GM08714 (cell line): ENCODE data around the gene LRBA.

Experiments
- H3K4me3 ChIP-seq: fragments of 200-500 bp; sonication (Bioruptor generic); 2 replicates; pipeline ENCODE4 v1.5.1; 2014; ENCODE audit warnings: mild to moderate bottlenecking, low read length, inconsistent platforms
- ZNF274 ChIP-seq: IDR thresholded peaks from 2 replicates; pipeline ENCODE4 v1.6.1; 2012; ENCODE audit warnings: mild to moderate bottlenecking, low read depth, low read length

The LRBA gene

DNA sequence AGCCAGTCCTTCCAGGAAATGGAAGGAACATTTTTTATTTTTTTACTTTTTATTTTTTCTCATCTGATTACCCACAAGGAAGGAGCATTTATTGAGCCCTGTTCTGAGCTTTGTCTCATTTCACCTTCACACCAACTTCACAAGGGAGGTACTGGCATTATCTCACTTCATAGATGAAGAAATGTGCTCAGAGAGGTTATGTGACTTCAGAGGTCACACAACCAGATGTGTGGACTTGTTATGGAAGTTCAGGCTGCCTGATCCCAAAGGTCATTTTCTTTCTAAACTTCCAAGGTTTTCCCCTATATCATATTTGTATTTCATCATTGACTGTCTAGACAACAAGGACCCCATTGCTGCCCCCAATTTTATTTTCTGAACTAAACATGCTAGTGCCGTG is 776.5 kb downstream of the LRBA start:
- H3K4me3 ChIP-seq, result no peak overlapping the region
- TF ChIP-seq ZNF274, result no peak

DNA sequence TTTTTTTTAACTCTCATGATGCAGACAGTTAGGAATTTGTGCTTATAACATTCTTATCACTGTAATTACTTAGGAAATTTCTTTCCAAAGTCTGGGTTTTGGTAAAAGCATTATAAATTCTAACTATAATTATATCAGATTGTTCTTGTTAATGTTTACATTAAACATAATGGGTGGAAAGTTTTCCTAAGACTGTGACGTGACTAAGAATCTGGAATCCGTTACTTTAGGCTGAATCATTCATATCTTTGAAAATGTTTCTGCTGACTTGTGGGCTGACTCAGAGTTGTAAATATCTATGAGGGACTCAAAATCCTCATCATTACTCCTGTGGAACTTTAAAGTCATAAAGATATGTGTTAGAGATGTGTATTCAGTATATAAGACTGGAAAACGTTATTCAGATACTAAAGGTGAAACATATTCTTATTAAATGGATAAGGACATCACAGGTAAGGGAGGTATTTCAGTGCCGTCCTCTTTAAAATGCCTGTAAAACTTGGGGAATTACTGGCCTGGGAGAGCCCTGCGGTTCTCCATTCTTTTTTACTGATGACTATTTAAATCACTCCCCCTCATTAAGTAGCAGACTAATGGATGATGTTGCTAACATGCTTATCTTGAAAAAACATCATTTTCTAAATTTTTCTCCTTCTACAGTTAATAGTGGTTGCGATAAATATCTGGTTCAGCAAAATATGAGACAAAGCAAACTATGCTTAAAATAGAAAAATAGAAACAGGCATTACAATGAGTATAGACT is 777.8 kb downstream of the LRBA start:
- H3K4me3 ChIP-seq, result no peak overlapping the region
- no peak for TF ChIP-seq ZNF274

DNA sequence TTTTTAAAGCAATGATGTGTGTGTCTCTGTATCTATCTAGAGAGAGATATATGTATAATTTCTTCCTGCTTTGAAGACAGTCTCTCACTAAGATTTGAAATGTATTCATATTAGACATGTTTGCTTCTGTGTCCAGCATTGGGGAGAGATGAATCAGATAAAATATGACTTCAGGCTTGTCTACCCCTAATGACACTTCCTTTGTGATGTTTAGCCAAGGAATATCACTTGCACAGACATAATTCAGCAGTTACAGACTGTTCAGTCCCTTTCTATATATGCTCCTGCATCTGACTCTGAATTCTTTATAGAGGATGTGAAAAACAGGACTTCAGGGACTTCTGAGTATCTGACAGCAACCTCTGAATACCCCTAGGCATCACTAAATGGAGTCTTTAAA is 778.5 kb downstream of the LRBA start:
- no peak overlapping the region for H3K4me3 ChIP-seq
- TF ChIP-seq ZNF274, result no peak

DNA sequence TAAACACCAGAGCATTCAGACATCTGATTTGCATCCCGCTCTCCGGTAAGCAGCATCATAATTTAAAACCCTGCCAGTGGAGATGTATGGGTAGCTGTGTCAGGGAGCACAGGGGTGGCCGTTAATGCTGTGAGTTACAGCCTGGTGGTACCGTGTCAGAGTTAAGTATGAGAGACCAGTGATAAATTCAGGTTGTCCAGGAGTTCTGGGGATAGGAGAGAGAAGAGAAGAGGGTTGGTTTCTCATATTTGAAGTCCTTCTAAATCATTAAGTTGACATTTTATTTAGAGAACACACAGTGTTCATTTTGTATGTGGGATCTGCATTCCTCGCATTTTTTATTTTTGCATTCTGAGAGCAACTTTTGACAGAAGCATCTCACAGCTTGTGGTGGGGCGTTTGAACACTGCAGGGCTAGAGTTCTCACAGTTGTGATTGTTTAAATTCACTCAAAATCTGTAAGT is 779.2 kb downstream of the LRBA start:
- no peak overlapping the region for H3K4me3 ChIP-seq
- no peak for TF ChIP-seq ZNF274

DNA sequence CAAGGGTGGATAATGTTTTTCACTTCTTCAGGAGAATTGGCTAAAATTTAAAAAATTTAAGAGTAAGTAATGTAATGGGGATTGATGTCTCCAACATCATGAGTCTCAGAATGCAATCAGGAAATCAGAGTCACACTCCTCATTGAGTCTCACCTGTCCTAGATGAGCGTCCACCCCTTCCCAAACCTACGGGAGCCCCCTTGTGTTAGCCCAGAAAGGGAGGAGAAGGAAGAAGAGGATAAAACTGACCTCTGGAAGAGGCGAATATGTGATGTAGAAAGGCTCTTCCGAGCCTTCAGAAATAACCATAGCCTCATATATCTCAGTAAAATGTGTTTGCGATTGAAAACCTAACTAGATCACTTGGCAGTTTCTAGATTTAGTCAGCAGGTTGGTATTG is 779.8 kb downstream of the LRBA start:
- H3K4me3 ChIP-seq, result no peak overlapping the region
- no peak for TF ChIP-seq ZNF274

DNA sequence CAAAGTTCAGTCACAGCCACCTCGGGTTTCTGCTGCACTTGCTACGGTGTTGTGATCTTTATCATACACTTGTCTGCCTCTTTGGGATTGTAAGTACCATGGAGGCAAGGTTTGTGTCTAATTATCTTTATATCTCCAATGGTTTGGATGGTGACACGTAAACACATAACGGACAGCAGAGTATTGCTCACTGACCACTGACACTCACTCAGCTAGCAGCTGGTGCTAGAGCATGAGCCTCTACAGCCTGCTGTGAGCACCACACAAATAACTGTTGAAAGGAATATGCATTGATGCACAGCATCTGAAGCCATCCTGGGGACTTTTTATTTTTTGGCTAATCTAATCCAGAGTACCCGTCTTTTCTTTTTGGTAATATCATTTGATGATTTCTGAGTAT is 780.8 kb downstream of the LRBA start:
- H3K4me3 ChIP-seq, result no peak overlapping the region
- no peak for TF ChIP-seq ZNF274

DNA sequence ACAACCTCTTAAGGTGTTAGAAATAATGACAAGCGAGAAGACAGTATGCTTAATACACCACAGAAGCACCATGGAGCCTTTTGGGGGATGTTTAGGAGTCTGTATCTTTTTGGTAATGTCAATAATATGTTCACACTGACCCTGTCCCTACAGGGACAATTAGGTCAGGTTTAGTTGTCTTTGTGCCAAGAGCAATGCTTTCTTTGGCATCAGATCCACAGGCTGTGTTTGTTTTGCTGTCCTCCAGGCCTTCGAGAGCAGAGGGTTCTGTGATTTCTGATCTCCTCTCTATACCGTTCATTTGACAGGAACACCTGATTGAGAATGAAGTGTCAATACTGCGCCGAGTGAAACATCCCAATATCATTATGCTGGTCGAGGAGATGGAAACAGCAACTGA is 783.1 kb downstream of the LRBA start:
- H3K4me3 ChIP-seq, result no peak overlapping the region
- no peak for TF ChIP-seq ZNF274

DNA sequence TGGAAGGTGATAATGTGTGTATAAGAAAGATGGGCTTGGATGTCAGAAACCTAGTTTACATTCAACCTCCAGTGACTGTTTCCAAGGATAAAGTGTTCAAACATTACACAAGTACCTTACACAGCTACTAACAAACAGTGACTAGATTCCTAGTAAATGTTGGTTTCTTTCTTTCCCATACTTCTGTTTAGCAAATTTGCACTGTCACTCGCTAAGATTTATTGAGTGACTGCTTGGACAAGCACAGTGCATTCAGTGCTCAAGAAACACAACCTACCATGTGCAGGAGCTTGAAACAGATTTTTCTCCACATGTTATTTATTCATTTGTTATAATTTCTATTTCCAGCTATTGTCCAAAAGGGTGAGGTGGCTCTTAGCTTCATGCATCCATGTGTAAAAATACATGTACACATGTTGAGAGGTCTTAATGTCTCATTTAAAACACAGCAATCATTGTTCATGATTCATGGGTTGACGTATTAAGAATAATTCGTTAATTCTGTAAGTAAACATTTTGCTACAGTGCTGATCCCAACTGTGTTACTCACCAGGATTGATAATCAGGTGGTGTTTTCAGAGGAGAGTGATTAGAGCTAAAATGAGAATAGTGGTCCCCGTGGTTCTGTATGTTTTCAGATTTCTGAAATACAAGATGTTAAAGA is 783.8 kb downstream of the LRBA start:
- no peak overlapping the region for H3K4me3 ChIP-seq
- TF ChIP-seq ZNF274, result no peak

DNA sequence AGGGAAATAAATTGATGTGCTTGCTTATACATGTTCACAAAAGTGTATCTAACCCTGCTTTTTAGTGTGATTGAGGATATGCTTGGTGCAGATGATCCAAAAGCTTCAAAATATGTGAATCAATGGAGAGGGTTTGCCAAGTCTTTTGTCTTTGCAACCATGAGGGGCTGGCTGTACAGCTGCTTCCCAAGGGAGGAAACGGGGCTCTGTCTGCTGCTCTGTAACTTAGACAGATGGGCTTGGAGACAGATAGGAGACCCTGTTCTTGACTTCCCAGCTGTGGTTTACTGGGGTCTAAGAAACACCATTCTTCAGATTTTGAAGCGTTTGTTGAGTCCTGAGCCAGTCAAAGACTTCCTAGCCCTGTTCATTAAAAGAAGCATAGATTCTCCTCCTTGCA is 784.5 kb downstream of the LRBA start:
- no peak overlapping the region for H3K4me3 ChIP-seq
- no peak for TF ChIP-seq ZNF274

DNA sequence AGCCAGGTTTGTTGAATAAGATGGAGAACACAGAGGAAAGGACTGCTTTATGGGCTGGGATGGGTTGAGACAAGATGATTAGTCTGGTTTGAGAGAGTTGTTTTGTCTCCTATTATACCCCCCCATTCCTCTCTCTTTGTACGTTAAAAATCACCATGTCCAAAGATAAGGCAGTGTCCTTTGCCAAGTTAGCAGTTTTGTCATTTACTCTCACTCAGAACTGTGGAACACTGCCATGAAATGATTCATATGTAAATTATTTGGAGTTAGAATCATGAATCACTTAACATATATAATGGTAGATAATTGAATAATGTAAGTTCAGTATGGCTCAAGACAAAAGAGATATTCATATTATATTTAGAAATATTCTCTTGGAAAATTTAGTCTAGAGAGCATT is 785.6 kb downstream of the LRBA start:
- H3K4me3 ChIP-seq, result no peak overlapping the region
- no peak for TF ChIP-seq ZNF274

DNA sequence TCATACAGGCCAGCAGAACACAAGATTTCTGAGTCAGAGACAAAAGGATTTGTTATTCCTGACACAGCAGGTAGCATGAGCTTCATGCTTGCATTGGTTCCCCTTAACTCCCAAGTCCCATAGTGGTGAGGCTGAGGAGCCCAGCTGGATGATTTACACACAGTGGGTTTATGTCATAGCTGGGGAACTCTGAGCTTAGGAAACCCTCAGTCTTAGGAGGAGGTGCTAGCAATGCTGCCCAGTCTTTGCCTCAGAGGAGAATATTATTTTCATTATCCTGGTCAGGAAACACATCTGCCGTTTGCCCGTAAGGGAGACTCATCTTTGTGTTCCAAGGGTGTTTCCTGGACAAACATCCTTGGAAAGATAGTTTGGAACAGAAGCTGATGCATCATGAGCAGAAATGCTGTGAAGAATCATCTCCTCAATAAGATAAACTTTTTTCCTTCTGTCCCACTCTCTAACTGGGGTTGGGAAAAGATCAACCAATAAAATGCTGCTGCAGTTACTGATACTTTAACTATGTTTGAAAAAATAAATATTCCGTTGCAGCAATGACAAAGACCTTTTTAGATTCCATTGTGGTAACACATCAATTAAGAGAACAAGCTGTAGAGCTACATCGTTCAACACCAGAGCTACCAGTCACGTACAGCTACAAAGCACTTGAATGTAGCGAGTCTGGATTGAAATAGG is 790.0 kb downstream of the LRBA start:
- TF ChIP-seq ZNF274, result no peak
- H3K4me3 ChIP-seq, result no peak overlapping the region

DNA sequence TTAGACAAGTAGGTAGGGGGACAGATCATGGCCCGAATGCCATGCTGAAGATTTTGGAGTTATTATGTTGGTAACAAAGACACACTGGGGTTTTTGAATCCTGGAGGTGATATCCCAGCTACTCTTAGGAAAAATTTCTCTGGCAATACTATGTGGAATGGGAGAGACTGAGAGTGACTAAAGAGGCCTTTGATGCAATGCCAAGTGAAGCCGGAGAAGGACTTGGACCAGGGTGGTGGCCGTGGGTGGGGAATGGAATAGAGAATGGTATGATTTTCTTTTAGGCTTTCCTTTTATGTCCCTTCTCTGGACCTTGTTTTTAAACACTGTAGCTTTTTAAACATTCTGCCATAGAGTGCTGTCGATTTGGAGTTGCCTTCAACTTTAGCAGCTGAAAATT is 795.2 kb downstream of the LRBA start:
- no peak overlapping the region for H3K4me3 ChIP-seq
- no peak for TF ChIP-seq ZNF274

DNA sequence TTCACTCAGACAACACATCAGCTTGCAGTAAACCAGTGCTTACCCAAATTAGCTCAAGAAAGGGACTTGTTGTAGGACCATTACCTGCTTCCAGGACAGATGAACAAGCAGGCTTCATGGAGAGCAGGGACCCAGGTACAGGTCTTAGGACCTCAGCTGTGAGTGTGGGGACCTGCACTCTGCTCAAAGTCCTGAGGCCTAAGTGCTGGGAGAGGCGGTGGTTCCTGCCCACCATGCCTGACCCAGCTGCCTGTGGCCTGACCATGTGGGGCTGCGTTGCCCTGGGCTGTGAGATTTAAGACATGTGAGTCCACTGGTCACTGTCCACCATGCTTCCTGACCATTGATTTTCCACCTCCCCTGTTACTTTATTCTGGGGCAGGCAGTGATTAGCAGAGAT is 796.6 kb downstream of the LRBA start:
- no peak for TF ChIP-seq ZNF274
- no peak overlapping the region for H3K4me3 ChIP-seq

DNA sequence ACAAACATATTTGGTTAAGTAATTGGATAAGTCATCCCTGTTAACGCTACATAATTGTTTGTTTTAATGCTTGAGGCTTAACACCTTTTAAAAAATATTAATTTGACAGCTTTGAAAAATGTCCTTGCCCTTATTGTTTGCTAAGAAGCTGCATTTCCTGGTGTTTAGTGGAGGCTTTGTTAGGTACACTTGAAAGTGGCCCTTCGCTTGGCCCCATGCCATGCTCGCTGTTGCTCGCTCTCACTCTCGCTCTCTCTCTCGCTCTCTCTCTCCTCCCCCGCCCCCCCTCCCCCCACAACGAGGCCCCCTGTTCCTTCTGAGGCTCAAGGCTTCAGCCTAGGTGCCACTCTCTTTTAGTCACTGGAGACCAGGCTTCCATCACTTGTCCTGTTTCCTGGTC is 797.3 kb downstream of the LRBA start:
- TF ChIP-seq ZNF274, result no peak
- no peak overlapping the region for H3K4me3 ChIP-seq

DNA sequence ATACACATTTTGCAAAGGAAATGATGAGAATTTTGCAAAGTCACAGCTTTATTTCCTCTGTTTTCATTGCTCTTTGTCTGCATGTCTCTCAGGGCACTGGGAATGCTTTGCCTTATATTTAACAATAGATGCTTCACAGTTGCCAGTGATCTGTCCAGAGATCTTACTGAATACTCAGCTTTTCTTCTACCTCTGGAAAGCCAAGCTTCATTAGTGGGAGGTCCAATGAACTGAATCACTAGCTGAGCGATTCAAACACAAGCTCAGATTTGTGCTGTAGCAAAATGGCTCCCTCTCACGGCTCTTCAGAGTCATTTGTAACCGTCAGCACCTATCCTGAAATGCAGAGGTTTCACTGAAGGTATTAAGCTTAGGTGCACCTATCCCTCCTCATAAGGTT is 797.9 kb downstream of the LRBA start:
- H3K4me3 ChIP-seq, result no peak overlapping the region
- no peak for TF ChIP-seq ZNF274
